Parathyroid adenoma (tissue), 2 donors: ENCODE results near the gene RPL34.
"Not testable (repeated sequence)": the region's sequence is repeated elsewhere in the genome, so short reads cannot be mapped to it uniquely, and the experiment has no call there.

ENCODE experiments used
- H2AFZ ChIP-seq: fragments of 300-600 bp; sonication (generic); one replicate; pipeline ENCODE4 v1.7.0; 2017; ENCODE audit warnings: antibody characterized with exemption, mild to moderate bottlenecking
- H3K27ac ChIP-seq: fragments of 300-600 bp; sonication (generic); one replicate; pipeline ENCODE4 v1.7.0; 2017
- H3K27me3 ChIP-seq: fragments of 300-600 bp; sonication (generic); one replicate; pipeline ENCODE4 v1.7.0; 2017; ENCODE audit warnings: low read length; ENCODE audit not compliant: control insufficient read depth, insufficient read depth
- H3K36me3 ChIP-seq: fragments of 300-600 bp; sonication (generic); one replicate; pipeline ENCODE4 v1.7.0; 2017; ENCODE audit warnings: low read length; ENCODE audit not compliant: control insufficient read depth, insufficient read depth
- H3K4me1 ChIP-seq: fragments of 300-600 bp; sonication (generic); one replicate; pipeline ENCODE4 v1.7.0; 2017; ENCODE audit warnings: control low read depth
- H3K4me2 ChIP-seq: fragments of 300-600 bp; sonication (generic); one replicate; pipeline ENCODE4 v1.7.0; 2017; ENCODE audit warnings: low read length
- H3K4me3 ChIP-seq: fragments of 300-600 bp; sonication (generic); one replicate; pipeline ENCODE4 v1.7.0; 2017; ENCODE audit warnings: low read depth, low read length
- H3K79me2 ChIP-seq: fragments of 300-600 bp; sonication (generic); one replicate; pipeline ENCODE4 v1.7.0; 2017; ENCODE audit warnings: control low read depth
- H3K9ac ChIP-seq: fragments of 300-600 bp; sonication (generic); one replicate; pipeline ENCODE4 v1.7.0; 2017; ENCODE audit warnings: mild to moderate bottlenecking
- H3K9me3 ChIP-seq: fragments of 300-600 bp; sonication (generic); one replicate; pipeline ENCODE4 v1.7.0; 2017; ENCODE audit warnings: low read length; ENCODE audit not compliant: control insufficient read depth
- TF ChIP-seq, protein P1 (sequence below): fragments of 300-600 bp; sonication (generic); IDR thresholded peaks from one replicate; pipeline ENCODE4 v1.7.0; 2017; ENCODE audit warnings: antibody characterized with exemption, mild to moderate bottlenecking
- donor health status: primary hyperparathyroidism.

Gene RPL34

DNA sequence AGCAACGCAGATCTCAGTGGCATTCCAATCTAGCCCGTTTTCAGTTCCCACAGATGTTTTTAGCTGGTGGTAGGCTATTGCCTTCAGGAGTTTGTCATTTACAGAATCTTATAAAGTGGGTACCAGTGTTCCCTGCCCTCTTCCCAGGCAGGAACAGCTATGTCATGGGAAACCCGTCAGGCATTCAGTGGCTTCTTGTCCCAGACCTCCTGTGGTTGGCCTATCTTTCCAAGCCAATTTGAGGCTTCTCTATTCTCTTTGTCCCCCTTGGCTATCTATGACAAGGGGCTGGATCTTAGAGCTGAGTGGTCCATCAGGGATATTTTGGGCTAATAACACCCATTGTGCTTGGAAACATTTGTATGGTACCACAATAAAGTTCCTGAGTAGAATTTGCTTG is 33.6 kb upstream of the RPL34 start:
- no peak overlapping the region for H3K9ac ChIP-seq
- no peaks in the 10 kb centered on the region for H3K79me2 ChIP-seq
- H3K27me3 ChIP-seq = no peaks in the 10 kb centered on the region
- H3K4me1 ChIP-seq = no peaks in the 10 kb centered on the region
- no peak overlapping the region for H3K27ac ChIP-seq
- no peaks in the 10 kb centered on the region for H3K36me3 ChIP-seq
- no peak overlapping the region for H3K4me2 ChIP-seq
- TF ChIP-seq, protein P1, sequence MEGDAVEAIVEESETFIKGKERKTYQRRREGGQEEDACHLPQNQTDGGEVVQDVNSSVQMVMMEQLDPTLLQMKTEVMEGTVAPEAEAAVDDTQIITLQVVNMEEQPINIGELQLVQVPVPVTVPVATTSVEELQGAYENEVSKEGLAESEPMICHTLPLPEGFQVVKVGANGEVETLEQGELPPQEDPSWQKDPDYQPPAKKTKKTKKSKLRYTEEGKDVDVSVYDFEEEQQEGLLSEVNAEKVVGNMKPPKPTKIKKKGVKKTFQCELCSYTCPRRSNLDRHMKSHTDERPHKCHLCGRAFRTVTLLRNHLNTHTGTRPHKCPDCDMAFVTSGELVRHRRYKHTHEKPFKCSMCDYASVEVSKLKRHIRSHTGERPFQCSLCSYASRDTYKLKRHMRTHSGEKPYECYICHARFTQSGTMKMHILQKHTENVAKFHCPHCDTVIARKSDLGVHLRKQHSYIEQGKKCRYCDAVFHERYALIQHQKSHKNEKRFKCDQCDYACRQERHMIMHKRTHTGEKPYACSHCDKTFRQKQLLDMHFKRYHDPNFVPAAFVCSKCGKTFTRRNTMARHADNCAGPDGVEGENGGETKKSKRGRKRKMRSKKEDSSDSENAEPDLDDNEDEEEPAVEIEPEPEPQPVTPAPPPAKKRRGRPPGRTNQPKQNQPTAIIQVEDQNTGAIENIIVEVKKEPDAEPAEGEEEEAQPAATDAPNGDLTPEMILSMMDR = no peak
- no peaks in the 10 kb centered on the region for H3K9me3 ChIP-seq
- no peak overlapping the region for H2AFZ ChIP-seq
- H3K4me3 ChIP-seq = no peak overlapping the region

DNA sequence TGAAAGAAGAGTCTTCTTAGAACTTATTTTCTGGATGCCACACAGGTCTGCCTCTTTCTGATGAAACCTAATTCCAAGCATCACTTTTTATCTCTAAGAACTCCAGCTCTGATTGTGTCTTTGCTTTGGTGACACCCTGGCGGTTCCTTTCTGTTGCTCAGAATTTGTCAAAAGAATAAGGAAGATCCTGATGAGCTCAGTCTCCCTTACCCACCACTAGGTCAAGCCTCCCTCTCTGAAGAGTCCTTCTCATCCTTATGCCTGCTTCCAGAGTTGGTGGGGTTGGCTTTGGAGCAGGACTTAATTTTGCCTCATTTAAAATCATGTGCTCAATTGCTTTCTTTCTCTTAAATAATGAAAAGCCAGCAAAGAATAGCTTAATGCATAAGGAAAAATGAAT is 31.5 kb upstream of the RPL34 start:
- TF ChIP-seq, protein P1 = no peak
- Histone ChIP-seq H3K9me3 (no peaks in the 10 kb centered on the region), H3K27ac (no peak overlapping the region), H3K27me3 (no peaks in the 10 kb centered on the region), H3K79me2 (no peaks in the 10 kb centered on the region), H3K9ac (no peak overlapping the region), H3K4me3 (no peak overlapping the region), H3K4me1 (no peaks in the 10 kb centered on the region), H2AFZ (no peak overlapping the region), H3K36me3 (no peaks in the 10 kb centered on the region), H3K4me2 (no peak overlapping the region)

DNA sequence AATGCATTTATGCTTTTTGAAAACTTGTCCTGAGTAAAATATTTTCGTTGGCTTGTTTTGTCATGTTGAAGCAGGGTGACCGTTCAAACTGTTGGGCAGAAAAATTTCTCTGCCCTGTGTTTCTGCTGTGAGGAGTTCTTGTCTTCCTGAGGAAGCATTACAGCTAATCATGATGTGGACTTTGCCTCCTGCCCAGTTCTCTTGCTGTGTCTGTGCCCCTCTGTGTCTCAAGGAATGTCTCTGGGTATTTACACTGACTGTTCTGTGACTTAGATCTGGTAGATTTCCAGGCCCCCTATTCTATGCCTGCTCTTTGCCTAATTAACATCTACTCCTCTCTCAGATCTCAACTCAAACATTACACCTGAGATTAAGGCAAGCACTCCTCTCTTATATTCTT is 30.4 kb upstream of the RPL34 start:
- TF ChIP-seq, protein P1 = no peak
- Histone ChIP-seq H3K79me2 (no peaks in the 10 kb centered on the region), H3K27ac (no peak overlapping the region), H3K36me3 (no peaks in the 10 kb centered on the region), H3K27me3 (no peaks in the 10 kb centered on the region), H3K4me2 (no peak overlapping the region), H3K4me1 (no peaks in the 10 kb centered on the region), H3K9me3 (no peaks in the 10 kb centered on the region), H3K9ac (no peak overlapping the region), H2AFZ (no peak overlapping the region), H3K4me3 (no peak overlapping the region)

DNA sequence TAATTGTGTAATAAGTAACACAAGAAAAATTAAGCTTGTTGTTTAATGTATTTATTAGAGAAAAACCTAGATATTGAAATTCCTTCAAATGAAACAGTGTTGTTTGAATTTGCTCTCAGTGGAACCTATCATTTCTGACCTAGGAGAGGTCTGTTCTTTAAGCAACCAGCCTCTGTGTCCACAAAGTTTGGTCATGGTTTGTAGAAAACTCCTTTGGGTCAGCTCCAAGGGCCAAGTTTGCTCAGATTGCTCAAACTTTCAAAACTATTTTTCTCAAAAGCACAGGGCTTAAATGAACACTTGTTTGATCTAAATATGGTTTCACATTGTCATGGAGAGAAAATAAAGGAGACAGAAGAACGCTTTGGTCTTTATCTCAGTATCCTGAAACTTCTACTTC is 29.6 kb upstream of the RPL34 start:
- no peaks in the 10 kb centered on the region for H3K4me1 ChIP-seq
- H3K9me3 ChIP-seq = no peaks in the 10 kb centered on the region
- no peak overlapping the region for H3K27ac ChIP-seq
- no peak overlapping the region for H3K4me2 ChIP-seq
- no peaks in the 10 kb centered on the region for H3K27me3 ChIP-seq
- H3K9ac ChIP-seq = no peak overlapping the region
- TF ChIP-seq, protein P1 = no peak
- no peaks in the 10 kb centered on the region for H3K79me2 ChIP-seq
- H2AFZ ChIP-seq = no peak overlapping the region
- H3K36me3 ChIP-seq = no peaks in the 10 kb centered on the region
- H3K4me3 ChIP-seq = no peak overlapping the region

- no peak overlapping the region for H3K9ac ChIP-seq
- H3K9me3 ChIP-seq = no peaks in the 10 kb centered on the region
- H3K79me2 ChIP-seq = no peaks in the 10 kb centered on the region
- no peaks in the 10 kb centered on the region for H3K36me3 ChIP-seq
- H3K4me2 ChIP-seq = no peak overlapping the region
- TF ChIP-seq, protein P1 = no peak
- no peaks in the 10 kb centered on the region for H3K4me1 ChIP-seq
- H3K27ac ChIP-seq = no peak overlapping the region
- H2AFZ ChIP-seq = no peak overlapping the region
- H3K4me3 ChIP-seq = no peak overlapping the region
- H3K27me3 ChIP-seq = no peaks in the 10 kb centered on the region
Measured at GRCh38 chr4:108592674-108592986, 27.7 kb upstream of the RPL34 start.

GRCh38 chr4:108594296-108594695 is 26.1 kb upstream of the RPL34 start:
- H3K27me3 ChIP-seq, H3K79me2 ChIP-seq, H3K4me1 ChIP-seq, H2AFZ ChIP-seq, H3K27ac ChIP-seq, H3K9me3 ChIP-seq, H3K36me3 ChIP-seq, H3K4me3 ChIP-seq, H3K9ac ChIP-seq, H3K4me2 ChIP-seq: not testable (repeated sequence)
